RWPE2 (cell line): ENCODE measurements around the gene TMEM121B.

Source experiments
- ATAC-seq: fragments of 200-7000 bp; cut with Tn5 transposase; 3 replicates; pipeline ENCODE4 v1.9.1; 2021; ENCODE audit warnings: low read depth
- DNase-seq: peaks from one replicate; pipeline ENCODE4 v3.0.0-alpha.2; 2020; ENCODE audit warnings: low spot score
- H3K27ac ChIP-seq: fragments of 450-650 bp; 2 replicates; pipeline ENCODE4 v1.5.1; 2017; ENCODE audit warnings: mild to moderate bottlenecking; ENCODE audit not compliant: poor library complexity, severe bottlenecking
- H3K27me3 ChIP-seq: fragments of 250-450 bp; sonication (Bioruptor Pico); 2 replicates; pipeline ENCODE4 v1.5.1; 2021; ENCODE audit warnings: mild to moderate bottlenecking, moderate library complexity; ENCODE audit not compliant: insufficient read depth, poor library complexity, severe bottlenecking
- H3K36me3 ChIP-seq: fragments of 250-450 bp; sonication (Bioruptor Pico); 2 replicates; pipeline ENCODE4 v1.5.1; 2020; ENCODE audit warnings: low read depth, mild to moderate bottlenecking, moderate library complexity
- H3K4me1 ChIP-seq: fragments of 250-450 bp; sonication (Bioruptor Pico); 2 replicates; pipeline ENCODE4 v1.5.1; 2021; ENCODE audit warnings: mild to moderate bottlenecking, moderate library complexity; ENCODE audit not compliant: insufficient read depth, poor library complexity, severe bottlenecking
- H3K4me3 ChIP-seq: fragments of 250-450 bp; sonication (Bioruptor Pico); 2 replicates; pipeline ENCODE4 v1.5.1; 2021; ENCODE audit warnings: mild to moderate bottlenecking, moderate library complexity; ENCODE audit not compliant: severe bottlenecking
- H3K9me3 ChIP-seq: fragments of 250-450 bp; sonication (Bioruptor Pico); 2 replicates; pipeline ENCODE4 v1.5.1; 2021; ENCODE audit warnings: mild to moderate bottlenecking, moderate library complexity; ENCODE audit not compliant: severe bottlenecking
- CTCF ChIP-seq: fragments of 450-650 bp; IDR thresholded peaks from one replicate; pipeline ENCODE4 v1.5.1; 2017; ENCODE audit warnings: mild to moderate bottlenecking, moderate library complexity; ENCODE audit not compliant: poor library complexity, severe bottlenecking

TMEM121B gene

GRCh38 chr22:17145021-17145680, 24.0 kb upstream of the TMEM121B start:
- no peak for ATAC-seq

GRCh38 chr22:17143826-17144225, 22.7 kb upstream of the TMEM121B start:
- no peak for TF ChIP-seq CTCF
- no peaks in the 10 kb centered on the region for H3K9me3 ChIP-seq
- no peak overlapping the region for H3K4me3 ChIP-seq
- H3K4me1 ChIP-seq, result no peaks in the 10 kb centered on the region
- DNase-seq (no peak), ATAC-seq (no peak)
- H3K36me3 ChIP-seq, result peaks cover 29% of the 10 kb centered on the region
- no peaks in the 10 kb centered on the region for H3K27me3 ChIP-seq
- no peak overlapping the region for H3K27ac ChIP-seq

More at GRCh38 chr22:17145021-17145680, 24.0 kb upstream of the TMEM121B start:
- Histone ChIP-seq H3K4me3 (no peak overlapping the region), H3K27me3 (no peaks in the 10 kb centered on the region), H3K9me3 (no peaks in the 10 kb centered on the region), H3K36me3 (peaks cover 33% of the 10 kb centered on the region), H3K4me1 (no peaks in the 10 kb centered on the region), H3K27ac (no peak overlapping the region)
- TF ChIP-seq CTCF, result no peak
- no peak for DNase-seq

- ATAC-seq, result no peak
- Histone ChIP-seq H3K4me3 (no peak overlapping the region), H3K9me3 (no peaks in the 10 kb centered on the region), H3K27me3 (no peaks in the 10 kb centered on the region), H3K27ac (no peak overlapping the region), H3K36me3 (peaks cover 27% of the 10 kb centered on the region), H3K4me1 (no peaks in the 10 kb centered on the region)
- no peak for DNase-seq
- no peak for TF ChIP-seq CTCF
Observed at GRCh38 chr22:17143101-17143500, 21.9 kb upstream of the TMEM121B start.

- H3K36me3 ChIP-seq, result peaks cover 23% of the 10 kb centered on the region
- H3K27ac ChIP-seq, result no peak overlapping the region
- H3K4me1 ChIP-seq, result no peaks in the 10 kb centered on the region
- no peak overlapping the region for H3K4me3 ChIP-seq
- DNase-seq, result no peak
- no peak for TF ChIP-seq CTCF
- no peaks in the 10 kb centered on the region for H3K9me3 ChIP-seq
- no peak for ATAC-seq
- no peaks in the 10 kb centered on the region for H3K27me3 ChIP-seq
Observed at GRCh38 chr22:17140826-17141766, 19.9 kb upstream of the TMEM121B start.
